Measurements from ENCODE around the gene OR2T29. TPM values are rescaled to one million over a fixed set of nuclear protein-coding genes. Genes with fewer than 3 reads are reported as not detected.
"Not testable (repeated sequence)": the region's sequence is repeated elsewhere in the genome, so short reads cannot be mapped to it uniquely, and the experiment has no call there.

Gene OR2T29, protein sequence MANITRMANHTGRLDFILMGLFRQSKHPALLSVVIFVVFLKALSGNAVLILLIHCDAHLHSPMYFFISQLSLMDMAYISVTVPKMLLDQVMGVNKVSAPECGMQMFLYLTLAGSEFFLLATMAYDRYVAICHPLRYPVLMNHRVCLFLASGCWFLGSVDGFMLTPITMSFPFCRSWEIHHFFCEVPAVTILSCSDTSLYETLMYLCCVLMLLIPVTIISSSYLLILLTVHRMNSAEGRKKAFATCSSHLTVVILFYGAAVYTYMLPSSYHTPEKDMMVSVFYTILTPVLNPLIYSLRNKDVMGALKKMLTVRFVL
- total RNA-seq, result not detected

GRCh38 chr1:248562672-248563071 lies at the start of gene OR2T29:
Gene OR2T29, minus strand, starts transcription at chr1:248562772. Its CDS starts 3,281 bp downstream, at chr1:248559491.
- FAIRE-seq; DNase-seq (ENCODE audit: low spot score in 2 of 2): not testable (repeated sequence)

- DNase-seq (ENCODE audit: low spot score in 2 of 2) (no peak), FAIRE-seq (no peak)
These were observed 49.4 kb upstream of the OR2T29 start for GRCh38 chr1:248611883-248612414.

GRCh38 chr1:248610301-248610700 lies 47.7 kb upstream of the OR2T29 start:
- no peak for DNase-seq (ENCODE audit: low spot score in 2 of 2)
- no peak for FAIRE-seq

GRCh38 chr1:248599396-248599795 lies 36.8 kb upstream of the OR2T29 start:
- no peak for DNase-seq (ENCODE audit: low spot score in 2 of 2)
- FAIRE-seq, result no peak

- DNase-seq (ENCODE audit: low spot score in 2 of 2), result no peak
- no peak for FAIRE-seq
These were observed 35.0 kb upstream of the OR2T29 start, which contains the start of gene OR2T10 for GRCh38 chr1:248597589-248597988. Gene OR2T10, minus strand, starts transcription at chr1:248597700. Its CDS starts 3,932 bp downstream, at chr1:248593768.

DNA sequence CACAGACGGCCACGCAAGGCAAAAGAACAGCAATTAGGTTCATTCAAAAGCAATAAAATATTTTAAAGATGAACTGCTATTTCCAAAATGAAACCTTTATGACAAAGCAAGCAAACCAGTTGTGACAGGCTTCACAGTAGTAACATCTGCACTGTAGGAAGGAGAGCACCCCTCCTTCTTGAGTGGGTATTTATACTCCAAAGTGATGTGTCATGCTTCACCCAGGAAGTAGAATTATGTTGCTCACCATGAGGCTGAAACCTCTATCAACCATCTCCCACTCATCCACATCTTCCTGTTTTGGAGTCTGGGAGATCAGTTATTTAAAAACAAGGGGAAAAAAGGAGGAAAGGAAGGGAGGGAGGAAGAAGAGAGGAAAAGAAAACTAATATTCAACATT lies 34.0 kb upstream of the OR2T29 start:
- FAIRE-seq (no peak), DNase-seq (ENCODE audit: low spot score in 2 of 2) (no peak)

- no peak for DNase-seq (ENCODE audit: low spot score in 2 of 2)
- FAIRE-seq, result no peak
These were observed 30.7 kb upstream of the OR2T29 start for GRCh38 chr1:248593226-248593625.

DNA sequence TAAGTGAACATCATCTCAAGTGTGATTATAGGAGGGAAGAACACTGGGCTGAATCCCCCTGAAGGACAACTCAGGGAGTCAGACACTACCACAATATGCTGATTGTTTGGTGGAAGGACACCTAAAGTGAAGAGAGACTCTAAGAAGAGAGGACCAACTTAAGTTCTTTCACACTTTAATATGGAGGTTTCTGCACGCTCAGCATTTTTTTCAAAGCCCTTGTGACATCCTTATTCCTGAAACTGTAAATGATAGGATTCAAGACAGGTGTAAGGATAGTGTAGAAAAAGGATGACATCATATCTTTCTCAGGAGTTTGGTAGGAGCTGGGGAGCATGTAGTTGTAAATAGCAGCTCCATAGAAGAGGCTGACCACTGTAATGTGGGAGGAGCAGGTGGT lies 30.1 kb upstream of the OR2T29 start:
- FAIRE-seq (no peak), DNase-seq (ENCODE audit: low spot score in 2 of 2) (no peak)

- DNase-seq (ENCODE audit: low spot score in 2 of 2), result no peak
- no peak for FAIRE-seq
These were observed 27.5 kb upstream of the OR2T29 start for GRCh38 chr1:248590055-248590454.

DNA sequence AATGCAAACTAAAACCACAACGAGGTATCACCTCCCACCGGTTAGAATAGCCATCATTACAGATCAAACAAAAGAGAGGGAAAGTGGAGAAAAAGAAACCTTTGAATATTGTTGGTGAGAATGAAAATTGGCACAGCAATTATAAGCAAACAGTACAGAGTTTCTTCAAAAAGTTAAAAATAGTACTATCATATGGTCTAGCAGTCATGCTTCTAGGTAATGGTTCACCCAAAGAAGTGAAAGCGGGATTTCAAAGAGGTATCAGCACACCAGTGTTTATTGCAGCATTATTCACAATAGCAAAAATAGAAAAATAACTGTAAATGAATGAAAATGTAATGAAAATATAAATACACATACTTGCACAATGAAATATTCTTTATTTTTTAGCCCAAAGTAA lies 26.8 kb upstream of the OR2T29 start:
- no peak for DNase-seq (ENCODE audit: low spot score in 2 of 2)
- FAIRE-seq, result no peak

- DNase-seq (ENCODE audit: low spot score in 2 of 2) (no peak), FAIRE-seq (no peak)
These were observed 22.7 kb upstream of the OR2T29 start for GRCh38 chr1:248585266-248585665.

GRCh38 chr1:248576260-248576980 lies 13.8 kb upstream of the OR2T29 start:
- DNase-seq (ENCODE audit: low spot score in 2 of 2) (no peak), FAIRE-seq (no peak)

DNA sequence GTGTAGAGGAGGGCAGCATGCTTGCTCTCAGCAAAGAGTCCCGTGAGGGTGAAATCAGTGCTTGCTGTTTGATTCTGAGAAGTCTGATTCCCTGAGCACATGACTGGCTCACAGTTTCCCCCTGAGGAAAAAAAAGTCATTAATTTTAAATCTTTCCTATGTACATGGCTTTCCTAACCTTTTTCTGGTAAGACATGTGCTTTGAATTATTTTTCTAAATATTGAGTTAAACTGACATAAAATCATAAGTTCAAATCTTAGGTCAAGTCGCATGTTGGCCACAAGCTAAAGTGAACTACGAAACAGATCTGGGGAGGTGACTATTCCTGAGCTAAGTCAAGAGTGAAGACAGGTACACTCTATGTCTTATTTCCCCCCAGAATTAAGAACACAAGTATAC lies 12.1 kb upstream of the OR2T29 start, which contains the start of gene OR2T34:
Gene OR2T34 (minus strand): TSS at position 101 of the 400 bp plus-strand sequence. CDS start 0 bp downstream, at position 101.
- DNase-seq (ENCODE audit: low spot score in 2 of 2); FAIRE-seq: not testable (repeated sequence)

GRCh38 chr1:248573856-248574255 lies 11.3 kb upstream of the OR2T29 start:
- DNase-seq (ENCODE audit: low spot score in 2 of 2); FAIRE-seq: not testable (repeated sequence)

DNA sequence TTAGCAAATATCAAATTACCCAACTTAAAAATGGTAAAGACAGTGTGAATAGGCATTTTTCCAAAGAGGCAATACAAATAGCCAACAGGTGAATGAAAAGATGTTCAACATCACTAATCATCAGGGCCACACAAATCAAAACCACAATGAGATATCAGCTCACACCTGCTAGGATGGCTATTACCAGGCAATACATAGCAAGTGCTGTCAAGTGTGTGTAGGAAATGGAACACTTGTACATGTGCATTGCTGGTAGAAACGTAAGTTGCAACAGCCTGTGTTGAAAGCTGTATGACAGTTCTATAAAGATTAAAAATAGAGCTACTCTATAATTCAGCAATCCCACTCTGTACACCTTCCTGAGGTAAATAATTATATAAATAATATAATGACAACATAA lies 9.5 kb upstream of the OR2T29 start:
- DNase-seq (ENCODE audit: low spot score in 2 of 2); FAIRE-seq: not testable (repeated sequence)

- FAIRE-seq; DNase-seq (ENCODE audit: low spot score in 2 of 2): not testable (repeated sequence)
These were observed 8.2 kb upstream of the OR2T29 start for GRCh38 chr1:248570811-248571210.

GRCh38 chr1:248569049-248569448 lies 6.5 kb upstream of the OR2T29 start:
- FAIRE-seq, result peak; percentile 70
- DNase-seq (ENCODE audit: low spot score in 2 of 2), result not testable (repeated sequence)

DNA sequence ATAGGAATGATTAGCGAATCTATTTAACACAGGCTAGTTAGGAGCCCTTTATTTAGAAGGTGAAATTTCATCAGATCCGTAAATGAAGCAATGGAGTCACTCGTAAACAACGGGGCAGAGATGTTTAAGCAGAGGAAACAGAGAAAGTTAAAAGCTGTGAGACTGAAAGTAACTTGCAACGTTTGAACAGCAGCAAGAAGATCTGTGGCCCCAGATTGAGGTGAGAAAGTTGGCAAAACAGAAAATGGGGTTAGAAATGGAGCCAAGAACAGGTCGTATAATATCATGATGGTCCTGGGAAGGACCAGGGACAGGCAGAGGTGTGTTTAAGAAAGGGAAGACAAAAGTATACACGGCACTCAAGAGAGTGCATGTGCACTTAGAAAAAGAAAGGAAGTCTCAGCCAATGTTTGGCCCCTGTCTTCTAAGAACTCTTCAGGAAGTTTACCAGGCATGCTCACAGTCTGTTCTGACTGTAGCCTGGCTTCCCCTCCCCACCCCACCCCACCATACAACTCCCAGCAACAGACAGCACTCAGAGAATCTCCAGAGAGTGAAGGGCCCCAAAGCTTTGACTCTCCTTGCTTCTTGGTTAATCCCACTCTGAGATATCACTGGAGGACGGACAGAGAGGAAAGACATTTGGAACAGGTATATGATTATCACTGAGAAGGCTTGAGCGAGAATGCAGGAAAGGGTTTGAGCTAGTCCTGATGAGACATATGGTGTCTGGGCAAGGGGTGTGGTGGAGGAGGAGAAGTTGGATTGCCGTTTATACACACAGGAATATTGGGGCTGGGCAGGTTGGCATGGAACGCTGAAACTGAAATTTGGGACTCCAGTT lies 3.2 kb upstream of the OR2T29 start:
- DNase-seq (ENCODE audit: low spot score in 2 of 2); FAIRE-seq: not testable (repeated sequence)

GRCh38 chr1:248551027-248551426 lies 11.5 kb downstream of the OR2T29 start:
- FAIRE-seq; DNase-seq (ENCODE audit: low spot score in 2 of 2): not testable (repeated sequence)

DNA sequence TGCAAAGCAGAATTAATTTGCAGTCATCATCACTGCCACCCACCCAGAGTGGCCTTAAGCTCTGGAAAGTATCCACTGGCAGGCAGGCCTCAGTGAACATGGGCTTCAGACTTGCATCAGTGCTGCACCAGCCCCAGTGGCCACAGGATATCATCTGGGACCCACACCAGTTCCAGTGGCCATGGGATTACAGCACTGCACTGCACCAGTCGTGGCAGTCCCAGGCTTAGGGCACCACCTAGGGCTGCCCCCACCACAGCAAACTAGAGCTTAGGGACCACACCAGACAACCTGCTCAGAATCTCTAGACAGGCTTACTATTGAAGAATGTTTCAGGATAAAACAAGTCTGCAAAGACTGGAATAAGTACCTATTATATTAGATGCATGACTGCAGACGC lies 15.2 kb downstream of the OR2T29 start:
- FAIRE-seq, result not testable (repeated sequence)

More for the DNA sequence above, 15.2 kb downstream of the OR2T29 start:
- not testable (repeated sequence) for DNase-seq (ENCODE audit: low spot score in 2 of 2)
